ENCODE measurements around the gene FTO. TPM values are rescaled to one million over a fixed set of nuclear protein-coding genes. Genes with fewer than 3 reads are reported as not detected.

The FTO gene
- total RNA-seq, 1 donor from 2014 or later = 50.2 TPM

- intact Hi-C loops (cut with DNase I) = no loop called here
- DNase-seq (ENCODE audit: low spot score in 2 of 2) = no peak
- H3K4me3 ChIP-seq = no peak overlapping the region
- no peaks in the 10 kb centered on the region for H3K9me3 ChIP-seq
- H3K4me1 ChIP-seq = peaks cover 0 to 12% of the 10 kb centered on the region in 2 donors
- H3K36me3 ChIP-seq = no peaks in the 10 kb centered on the region
- H3K27ac ChIP-seq = no peak overlapping the region
- TF ChIP-seq, protein P1, sequence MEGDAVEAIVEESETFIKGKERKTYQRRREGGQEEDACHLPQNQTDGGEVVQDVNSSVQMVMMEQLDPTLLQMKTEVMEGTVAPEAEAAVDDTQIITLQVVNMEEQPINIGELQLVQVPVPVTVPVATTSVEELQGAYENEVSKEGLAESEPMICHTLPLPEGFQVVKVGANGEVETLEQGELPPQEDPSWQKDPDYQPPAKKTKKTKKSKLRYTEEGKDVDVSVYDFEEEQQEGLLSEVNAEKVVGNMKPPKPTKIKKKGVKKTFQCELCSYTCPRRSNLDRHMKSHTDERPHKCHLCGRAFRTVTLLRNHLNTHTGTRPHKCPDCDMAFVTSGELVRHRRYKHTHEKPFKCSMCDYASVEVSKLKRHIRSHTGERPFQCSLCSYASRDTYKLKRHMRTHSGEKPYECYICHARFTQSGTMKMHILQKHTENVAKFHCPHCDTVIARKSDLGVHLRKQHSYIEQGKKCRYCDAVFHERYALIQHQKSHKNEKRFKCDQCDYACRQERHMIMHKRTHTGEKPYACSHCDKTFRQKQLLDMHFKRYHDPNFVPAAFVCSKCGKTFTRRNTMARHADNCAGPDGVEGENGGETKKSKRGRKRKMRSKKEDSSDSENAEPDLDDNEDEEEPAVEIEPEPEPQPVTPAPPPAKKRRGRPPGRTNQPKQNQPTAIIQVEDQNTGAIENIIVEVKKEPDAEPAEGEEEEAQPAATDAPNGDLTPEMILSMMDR (IDR thresholded peaks at IDR 0.05) = no peak
- H3K27me3 ChIP-seq = no peaks in the 10 kb centered on the region
Measured at GRCh38 chr16:53895433-53895832, 191.5 kb downstream of the FTO start.

DNA sequence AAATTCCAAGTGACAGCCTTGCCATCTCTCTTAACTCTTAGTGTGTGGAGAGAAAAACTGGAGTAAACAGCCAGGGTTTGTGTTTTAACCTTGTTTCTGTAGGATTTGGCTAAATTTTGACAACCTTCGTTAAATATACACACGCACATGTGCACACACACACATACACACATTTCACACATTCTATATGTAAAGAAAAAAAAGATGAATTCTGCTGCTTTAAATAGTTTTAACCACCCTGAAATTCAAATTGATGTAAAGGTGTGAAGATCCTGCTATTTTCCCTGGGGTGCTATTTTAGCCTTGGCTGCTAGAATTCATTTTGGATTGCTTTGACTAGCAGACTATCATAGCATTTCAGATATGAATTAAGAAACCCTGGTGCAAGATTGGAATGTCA, 191.9 kb downstream of the FTO start:
- TF ChIP-seq, protein P1 (IDR thresholded peaks at IDR 0.05) = no peak
- intact Hi-C loops (cut with DNase I) = no loop called here

GRCh38 chr16:53896722-53897121, 192.8 kb downstream of the FTO start:
- TF ChIP-seq, protein P1 (IDR thresholded peaks at IDR 0.05) = no peak
- Histone ChIP-seq H3K4me3 (no peak overlapping the region), H3K36me3 (no peaks in the 10 kb centered on the region), H3K9me3 (no peaks in the 10 kb centered on the region), H3K4me1 (peaks cover 0 to 12% of the 10 kb centered on the region in 2 donors), H3K27ac (no peak overlapping the region), H3K27me3 (no peaks in the 10 kb centered on the region)
- intact Hi-C loops (cut with DNase I) = no loop called here
- no peak for DNase-seq (ENCODE audit: low spot score in 2 of 2)

More for the DNA sequence above, 191.9 kb downstream of the FTO start:
- no peak for DNase-seq (ENCODE audit: low spot score in 2 of 2)
- Histone ChIP-seq H3K36me3 (no peaks in the 10 kb centered on the region), H3K4me3 (no peak overlapping the region), H3K27ac (no peak overlapping the region), H3K27me3 (no peaks in the 10 kb centered on the region), H3K4me1 (peaks cover 0 to 12% of the 10 kb centered on the region in 2 donors), H3K9me3 (no peaks in the 10 kb centered on the region)

DNA sequence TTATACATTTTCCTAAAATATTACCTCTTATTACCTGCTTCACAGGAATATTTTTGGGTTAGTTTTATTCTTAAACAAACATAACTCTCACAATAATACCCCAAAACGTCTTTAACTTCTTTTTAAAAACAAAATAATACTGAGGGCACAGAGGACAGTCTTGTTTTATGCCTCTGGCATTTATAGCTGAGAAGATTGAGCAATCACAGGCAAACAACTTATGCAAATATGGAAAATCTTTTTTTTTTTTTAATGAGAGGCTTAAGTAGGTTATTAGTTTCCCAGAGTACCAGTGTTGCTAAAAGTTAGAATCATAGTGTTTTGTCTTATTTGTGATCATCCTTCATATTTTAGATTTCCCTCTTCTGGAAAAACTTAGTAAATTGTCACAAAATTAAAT, 195.0 kb downstream of the FTO start:
- H3K36me3 ChIP-seq = no peaks in the 10 kb centered on the region
- no peak overlapping the region for H3K27ac ChIP-seq
- no peaks in the 10 kb centered on the region for H3K9me3 ChIP-seq
- no peak for DNase-seq (ENCODE audit: low spot score in 2 of 2)
- intact Hi-C loops (cut with DNase I) = no loop called here
- no peak overlapping the region for H3K4me3 ChIP-seq
- H3K27me3 ChIP-seq = no peaks in the 10 kb centered on the region
- TF ChIP-seq, protein P1 (IDR thresholded peaks at IDR 0.05) = no peak
- peaks cover 0 to 1% of the 10 kb centered on the region in 2 donors for H3K4me1 ChIP-seq

GRCh38 chr16:53899431-53899830, 195.5 kb downstream of the FTO start:
- no peaks in the 10 kb centered on the region for H3K4me1 ChIP-seq
- TF ChIP-seq, protein P1 (IDR thresholded peaks at IDR 0.05) = no peak
- intact Hi-C loops (cut with DNase I) = no loop called here

DNA sequence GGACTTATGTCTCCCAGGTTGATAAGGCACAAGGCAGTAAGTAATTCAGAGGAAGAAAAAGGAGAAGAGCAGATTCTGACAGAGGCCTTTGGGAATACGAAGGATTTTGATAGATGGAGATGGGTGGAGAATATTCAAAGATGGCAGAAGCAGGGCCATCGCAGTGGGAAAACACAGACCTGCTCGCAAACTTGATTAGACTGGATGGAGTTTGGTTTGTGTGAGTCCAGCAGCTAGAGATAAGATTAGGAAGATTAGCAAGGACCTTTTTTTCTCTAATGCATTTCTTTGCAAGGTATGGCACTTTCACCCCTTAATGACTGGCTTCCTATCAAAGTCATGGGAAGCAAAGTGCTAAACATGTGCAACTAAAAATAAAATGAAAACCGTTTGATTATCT, 196.7 kb downstream of the FTO start:
- TF ChIP-seq, protein P1 (IDR thresholded peaks at IDR 0.05) = no peak
- Histone ChIP-seq H3K4me3 (no peak overlapping the region), H3K27me3 (no peaks in the 10 kb centered on the region), H3K4me1 (no peaks in the 10 kb centered on the region), H3K36me3 (no peaks in the 10 kb centered on the region), H3K9me3 (no peaks in the 10 kb centered on the region), H3K27ac (no peak overlapping the region)
- no peak for DNase-seq (ENCODE audit: low spot score in 2 of 2)
- intact Hi-C loops (cut with DNase I) = no loop called here

More at GRCh38 chr16:53899431-53899830, 195.5 kb downstream of the FTO start:
- H3K36me3 ChIP-seq = no peaks in the 10 kb centered on the region
- no peak overlapping the region for H3K4me3 ChIP-seq
- H3K27me3 ChIP-seq = no peaks in the 10 kb centered on the region
- DNase-seq (ENCODE audit: low spot score in 2 of 2) = no peak
- H3K27ac ChIP-seq = no peak overlapping the region
- H3K9me3 ChIP-seq = no peaks in the 10 kb centered on the region
